Measurements from ENCODE around the gene TRIM51. TPM values are rescaled to one million over a fixed set of nuclear protein-coding genes. Genes with fewer than 3 reads are reported as not detected.

The TRIM51 gene
- not detected in 2 replicates for total RNA-seq

GRCh38 chr11:55882997-55883396 lies at the start of gene TRIM51:
TSS of gene TRIM51 (plus strand) at chr11:55883297. CDS start at chr11:55885429, 2,132 bp downstream.

GRCh38 chr11:55838452-55838851 lies 44.6 kb upstream of the TRIM51 start, which contains the start of gene OR5D16:
TSS of gene OR5D16 (plus strand) at chr11:55838752. CDS start at chr11:55838752, 0 bp downstream.

DNA sequence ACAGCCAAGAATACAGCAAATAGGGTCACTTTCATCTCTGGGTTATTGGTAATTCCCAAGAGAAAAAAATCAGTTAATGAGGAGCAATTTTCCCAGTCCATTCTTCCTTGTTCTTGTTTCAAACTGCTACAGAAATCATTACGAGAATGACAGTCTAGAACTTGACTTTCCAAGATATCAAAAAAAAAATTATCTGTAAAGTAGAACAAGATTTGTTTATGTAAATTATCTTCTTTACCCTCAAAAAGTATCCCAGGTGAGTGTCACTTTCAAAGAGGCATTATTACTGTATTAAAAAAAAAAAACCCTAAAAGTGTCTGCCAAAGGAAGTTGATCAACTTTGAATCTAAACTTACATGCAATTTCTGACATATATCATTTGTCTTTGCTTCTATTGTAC lies 31.4 kb downstream of the TRIM51 start, which contains the start of gene OR5W2:
TSS of gene OR5W2 (minus strand) at position 101 of the 400 bp plus-strand sequence. CDS start at position 101, 0 bp downstream.

GRCh38 chr11:55936300-55936699 lies 53.2 kb downstream of the TRIM51 start, which contains the start of gene OR5I1:
TSS of gene OR5I1 (minus strand) at chr11:55936400. CDS start at chr11:55936400, 0 bp downstream.

Other genes starting within 250 kb of the TRIM51 start
- not detected in 2 replicates for gene OR4P4, start 248.2 kb upstream of the TRIM51 start, total RNA-seq
- not detected in 2 replicates for gene OR4S2, start 235.0 kb upstream of the TRIM51 start, total RNA-seq
- gene OR4C6, start 221.1 kb upstream of the TRIM51 start, total RNA-seq: not detected in 2 replicates
- gene OR5D13, start 109.9 kb upstream of the TRIM51 start, total RNA-seq: not detected in 2 replicates
- gene OR5D14, start 87.7 kb upstream of the TRIM51 start, total RNA-seq: not detected in 2 replicates
- not detected in 2 replicates for gene OR5L1, start 71.9 kb upstream of the TRIM51 start, total RNA-seq
- not detected in 2 replicates for gene OR5D18, start 63.7 kb upstream of the TRIM51 start, total RNA-seq
- gene OR5L2, start 56.1 kb upstream of the TRIM51 start, total RNA-seq: not detected in 2 replicates
- not detected in 2 replicates for gene OR5D16, start 44.5 kb upstream of the TRIM51 start, total RNA-seq
- gene OR5W2, start 31.3 kb downstream of the TRIM51 start, total RNA-seq: not detected in 2 replicates
- not detected in 2 replicates for gene OR5I1, start 53.1 kb downstream of the TRIM51 start, total RNA-seq
- gene OR10AG1, start 86.6 kb downstream of the TRIM51 start, total RNA-seq: not detected in 2 replicates
- not detected in 2 replicates for gene OR5F1, start 111.3 kb downstream of the TRIM51 start, total RNA-seq
- not detected in 2 replicates for gene OR5AS1, start 144.4 kb downstream of the TRIM51 start, total RNA-seq
- not detected in 2 replicates for gene OR8I2, start 210.0 kb downstream of the TRIM51 start, total RNA-seq
- gene OR8H2, start 220.4 kb downstream of the TRIM51 start, total RNA-seq: not detected in 2 replicates
- gene OR8H3, start 239.1 kb downstream of the TRIM51 start, total RNA-seq: not detected in 2 replicates

Measured in hair follicular keratinocyte (primary cell).